Uterus (tissue), 4 donors: ENCODE results near the gene OFD1. TPM values are rescaled to one million over a fixed set of nuclear protein-coding genes. Genes with fewer than 3 reads are reported as not detected.

Source experiments
- DNase-seq, 2 donors: peaks; one replicate each; pipeline ENCODE4 v3.0.0-alpha.2; 2019 to 2020
- H3K27ac ChIP-seq, 2 donors: fragments of 200-600 bp; sonication (generic); 1 replicate in 1 of 2; 2 replicates in 1 of 2; pipeline ENCODE4 v1.5.1; 2016 to 2018
- H3K27me3 ChIP-seq, 2 donors: fragments of 200-600 bp; sonication (generic); one replicate each; pipeline ENCODE4 v1.5.1; 2018 to 2019; ENCODE audit warnings: control low read depth in 1 of 2
- H3K36me3 ChIP-seq, 2 donors: fragments of 200-600 bp; sonication (generic); one replicate each; pipeline ENCODE4 v1.5.1; 2019; ENCODE audit warnings: control low read depth in 1 of 2
- H3K4me1 ChIP-seq, 2 donors: fragments of 200-600 bp; sonication (generic); one replicate each; pipeline ENCODE4 v1.5.1; 2018 to 2019; ENCODE audit warnings: control low read depth in 1 of 2
- H3K4me3 ChIP-seq, 2 donors: fragments of 200-600 bp; sonication (generic); 1 replicate in 1 of 2; 2 replicates in 1 of 2; pipeline ENCODE4 v1.5.1; 2018 to 2019; ENCODE audit warnings: mild to moderate bottlenecking in 1 of 2
- H3K9me3 ChIP-seq, 2 donors: fragments of 200-600 bp; sonication (generic); one replicate each; pipeline ENCODE4 v1.5.1; 2019; ENCODE audit warnings: control low read depth in 1 of 2
- CTCF ChIP-seq, 4 experiments: fragments of 200-600 bp in 2 of 4; fragments of 450-650 bp in 2 of 4; sonication (generic) in 2 of 4; IDR thresholded peaks; one replicate each; pipeline ENCODE4 v1.5.1; 2016 to 2019; ENCODE audit warnings: antibody characterized with exemption in 4 of 4, mild to moderate bottlenecking in 2 of 4, moderate library complexity in 1 of 4
- POLR2A ChIP-seq, 2 donors: fragments of 450-650 bp; IDR thresholded peaks; one replicate each; pipeline ENCODE4 v1.6.1; 2016; ENCODE audit warnings: antibody characterized with exemption in 2 of 2, mild to moderate bottlenecking in 1 of 2, moderate library complexity in 1 of 2
- intact Hi-C: fragments of 100-400 bp; cut with DNase I; formaldehyde crosslinking; loops from one replicate; pipeline ENCODE4 v1.15.1; 2023; ENCODE audit warnings: low total_unique reads
- total RNA-seq, 4 donors: library from RNA; depleted of rRNA in 3 of 4; stranded (reverse); fragments of >200 nt in 3 of 4; gene quantifications; one replicate each; pipeline versions ENCODE4 v1.1.0 to v1.2.4, GENCODE V29; 2014 to 2023
- donor health status: DM: yes; HTN: yes; CAD: no.

The OFD1 gene
- total RNA-seq, 4 donors from 2014 or later = 24.1 to 172 (median 49.7) TPM

DNA sequence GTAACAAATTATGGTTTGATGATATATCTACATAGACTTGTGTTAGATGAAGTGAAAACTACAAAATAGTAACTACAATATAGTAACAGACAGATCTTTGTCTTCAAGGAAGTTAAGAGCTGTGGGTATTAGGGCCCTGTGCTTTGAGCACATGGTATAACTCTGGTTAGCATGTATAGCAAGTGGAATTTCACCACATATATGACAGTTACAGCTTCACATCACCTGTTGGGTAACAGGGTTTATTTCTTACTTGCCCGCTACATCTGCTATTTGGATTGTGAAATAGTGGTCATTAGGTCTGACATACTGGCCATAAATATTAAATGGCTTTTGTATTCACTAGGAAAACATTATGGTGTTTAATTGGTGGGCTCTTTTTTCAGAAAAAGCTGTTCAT lies 20.2 kb downstream of the OFD1 start:
- H3K4me1 ChIP-seq = no peaks in the 10 kb centered on the region
- no peak for TF ChIP-seq POLR2A (IDR thresholded peaks at IDR 0.05)
- TF ChIP-seq CTCF (IDR thresholded peaks at IDR 0.05) = no peak
- intact Hi-C loops = no loop called here
- no peaks in the 10 kb centered on the region for H3K9me3 ChIP-seq
- H3K27ac ChIP-seq = no peak overlapping the region
- H3K27me3 ChIP-seq = no peaks in the 10 kb centered on the region
- no peak overlapping the region for H3K4me3 ChIP-seq
- no peak for DNase-seq
- H3K36me3 ChIP-seq = peaks cover 0 to 2% of the 10 kb centered on the region in 2 donors

- Histone ChIP-seq H3K4me3 (no peak overlapping the region), H3K9me3 (no peaks in the 10 kb centered on the region), H3K36me3 (peaks cover 0 to 2% of the 10 kb centered on the region in 2 donors), H3K27me3 (no peaks in the 10 kb centered on the region), H3K4me1 (no peaks in the 10 kb centered on the region), H3K27ac (no peak overlapping the region)
- no peak for DNase-seq
- no peak for TF ChIP-seq CTCF (IDR thresholded peaks at IDR 0.05)
- TF ChIP-seq POLR2A (IDR thresholded peaks at IDR 0.05) = no peak
- intact Hi-C loops = no loop called here
Measured at GRCh38 chrX:13755254-13755653, 20.7 kb downstream of the OFD1 start.

GRCh38 chrX:13756381-13756780 lies 21.8 kb downstream of the OFD1 start:
- TF ChIP-seq POLR2A (IDR thresholded peaks at IDR 0.05) (no peak), CTCF (IDR thresholded peaks at IDR 0.05) (no peak)
- no peaks in the 10 kb centered on the region for H3K4me1 ChIP-seq
- no peak for DNase-seq
- H3K27me3 ChIP-seq = no peaks in the 10 kb centered on the region
- H3K27ac ChIP-seq = no peak overlapping the region
- H3K9me3 ChIP-seq = no peaks in the 10 kb centered on the region
- intact Hi-C loops = no loop called here
- no peak overlapping the region for H3K4me3 ChIP-seq
- peaks cover 0 to 2% of the 10 kb centered on the region in 2 donors for H3K36me3 ChIP-seq

GRCh38 chrX:13759152-13759718 lies 24.7 kb downstream of the OFD1 start:
- DNase-seq = no peak
- H3K9me3 ChIP-seq = no peaks in the 10 kb centered on the region
- H3K27ac ChIP-seq = no peak overlapping the region
- TF ChIP-seq CTCF (IDR thresholded peaks at IDR 0.05) (no peak), POLR2A (IDR thresholded peaks at IDR 0.05) (no peak)
- no peak overlapping the region for H3K4me3 ChIP-seq
- intact Hi-C loops = no loop called here
- H3K4me1 ChIP-seq = no peaks in the 10 kb centered on the region
- H3K27me3 ChIP-seq = no peaks in the 10 kb centered on the region
- H3K36me3 ChIP-seq = peaks cover 0 to 2% of the 10 kb centered on the region in 2 donors

- no peak for DNase-seq
- TF ChIP-seq CTCF (IDR thresholded peaks at IDR 0.05) = no peak
- TF ChIP-seq POLR2A (IDR thresholded peaks at IDR 0.05) = no peak
- no peaks in the 10 kb centered on the region for H3K9me3 ChIP-seq
- intact Hi-C loops = no loop called here
- H3K4me3 ChIP-seq = no peak overlapping the region
- H3K27ac ChIP-seq = no peak overlapping the region
- no peaks in the 10 kb centered on the region for H3K27me3 ChIP-seq
- H3K4me1 ChIP-seq = no peaks in the 10 kb centered on the region
- H3K36me3 ChIP-seq = peaks cover 0 to 2% of the 10 kb centered on the region in 2 donors
Measured at GRCh38 chrX:13760426-13760825, 25.9 kb downstream of the OFD1 start.
